H1 (cell line): Measurements from ENCODE around the gene OR51G1.

ENCODE experiments used
- ATF3 ChIP-seq: IDR thresholded peaks from 2 replicates; pipeline ENCODE4 v1.6.1; 2011; ENCODE audit warnings: low read depth, mild to moderate bottlenecking, low read length; ENCODE audit not compliant: insufficient read depth
- CBX5 ChIP-seq: fragments of 300-800, 300-1000 bp; sonication (generic); IDR thresholded peaks from 2 replicates; pipeline ENCODE4 v1.7.1; 2016; ENCODE audit warnings: antibody characterized with exemption, low read length, low read depth
- CTCF ChIP-seq, 3 experiments: IDR thresholded peaks; 1 replicate in 2 of 3; 2 replicates in 1 of 3; pipeline versions ENCODE4 v1.5.1 to v1.6.1; 2011; ENCODE audit warnings: low read length in 3 of 3, mild to moderate bottlenecking in 3 of 3, inconsistent platforms in 2 of 3, low read depth in 1 of 3, moderate library complexity in 1 of 3; ENCODE audit not compliant: insufficient read depth in 1 of 3; ENCODE audit errors: control extremely low read depth in 1 of 3
- EZH2 ChIP-seq: fragments of 200-600 bp; sonication (generic); IDR thresholded peaks from 2 replicates; pipeline ENCODE4 v1.7.1; 2012; ENCODE audit warnings: low read depth, mild to moderate bottlenecking, moderate library complexity, low read length, inconsistent platforms; ENCODE audit not compliant: severe bottlenecking
- JUND ChIP-seq: IDR thresholded peaks from 2 replicates; pipeline ENCODE4 v1.6.1; 2011; ENCODE audit warnings: mild to moderate bottlenecking, improper control_type of control experiment, low read length
- POLR2A ChIP-seq, 2 experiments: IDR thresholded peaks; 1 replicate in 1 of 2; 2 replicates in 1 of 2; pipeline ENCODE4 v1.6.1; 2011; ENCODE audit warnings: low read depth in 2 of 2, low read length in 2 of 2, mild to moderate bottlenecking in 2 of 2; ENCODE audit errors: control extremely low read depth in 1 of 2
- RNF2 ChIP-seq: fragments of 200-900, 300-1000 bp; sonication (generic); IDR thresholded peaks from 2 replicates; pipeline ENCODE4 v1.7.1; 2016; ENCODE audit warnings: borderline replicate concordance, low read depth, mild to moderate bottlenecking, antibody characterized with exemption, low read length; ENCODE audit not compliant: poor library complexity, severe bottlenecking; ENCODE audit errors: missing control alignments
- SIN3A ChIP-seq, 2 experiments: IDR thresholded peaks in 1 of 2; conservative IDR thresholded peaks in 1 of 2; 2 replicates each; pipeline ENCODE4 v1.6.1; 2011 to 2012; ENCODE audit warnings: low read length in 2 of 2, improper control_type of control experiment in 1 of 2, low read depth in 1 of 2, mild to moderate bottlenecking in 1 of 2

GRCh38 chr11:4881188-4881587, 43.0 kb downstream of the OR51G1 start:
- TF ChIP-seq ATF3, result no peak
- no peak for TF ChIP-seq CTCF (IDR thresholded peaks at IDR 0.05; ENCODE audit: control extremely low read depth in 1 of 3, insufficient read depth in 1 of 3, low read depth in 1 of 3, low read length in 3 of 3)
- no peak for TF ChIP-seq EZH2
- no peak for TF ChIP-seq POLR2A (IDR thresholded peaks at IDR 0.05; ENCODE audit: control extremely low read depth in 1 of 2, low read depth in 2 of 2, low read length in 2 of 2)
- TF ChIP-seq RNF2, result no peak
- no peak for TF ChIP-seq SIN3A (conservative IDR thresholded peaks at IDR 0.05 in 1 of 2, IDR thresholded peaks at IDR 0.05 in 1 of 2; ENCODE audit: low read depth in 1 of 2, low read length in 2 of 2)
- TF ChIP-seq JUND, result no peak
- no peak for TF ChIP-seq CBX5
